ENCODE data around the gene KIF21B.

- TF ChIP-seq EZH2 (IDR thresholded peaks at IDR 0.05; ENCODE audit: borderline replicate concordance, low read length) (no peak), CTCF (IDR thresholded peaks at IDR 0.05; ENCODE audit: low read length) (no peak)
Observed at GRCh38 chr1:201064806-201065205, 41.3 kb upstream of the KIF21B start.

Data from OCI-LY1 (cell line).